Effector CD8-positive, alpha-beta T cell (primary cell): Measurements from ENCODE around the gene DYRK2.

Experiments
- DNase-seq: peaks from one replicate; lab custom pipeline; 2025; lab: John Stamatoyannopoulos, UW

Gene DYRK2

DNA sequence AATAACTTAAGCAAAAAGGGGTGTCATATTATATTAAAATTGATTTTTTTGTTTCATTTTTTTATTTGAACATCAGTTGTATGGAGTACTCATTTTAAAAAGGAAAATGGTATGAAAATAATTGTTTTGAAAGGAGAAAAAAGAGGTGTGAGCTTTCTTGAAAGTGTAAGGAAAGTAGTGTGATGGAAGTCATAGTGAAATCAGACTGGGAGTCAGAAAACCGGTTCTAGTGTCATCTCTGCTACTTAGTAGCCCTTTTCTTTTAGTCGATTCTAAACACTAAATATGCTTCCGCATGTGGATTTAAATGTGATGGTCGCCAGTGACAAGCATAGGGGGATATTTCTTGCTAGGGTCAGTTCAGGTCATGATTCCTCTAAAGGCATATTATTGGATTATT is 1.8 kb upstream of the DYRK2 start:
- DNase-seq = no peak

GRCh38 chr12:67647181-67647798 is 1.3 kb upstream of the DYRK2 start:
- DNase-seq = peak; percentile 31

GRCh38 chr12:67647799-67648520 is 585 bp upstream of the DYRK2 start:
- DNase-seq = peak; percentile 44

DNA sequence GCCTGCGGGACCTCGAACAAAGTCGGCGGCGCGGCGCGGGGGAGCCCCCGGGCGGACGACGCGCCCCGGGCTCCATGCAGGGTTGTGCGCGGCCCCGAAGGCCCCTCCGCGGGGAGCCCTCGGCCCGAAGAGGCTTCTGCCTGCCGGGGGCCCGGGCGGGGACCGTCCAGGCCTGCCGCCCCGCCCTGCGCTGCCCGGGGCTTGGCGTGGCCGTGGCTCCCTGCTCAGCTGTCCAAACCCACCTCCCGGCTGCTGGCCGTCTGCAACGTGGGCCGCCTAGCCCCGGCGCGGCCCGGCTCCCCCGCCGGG is 670 bp downstream of the DYRK2 start:
- DNase-seq = no peak

DNA sequence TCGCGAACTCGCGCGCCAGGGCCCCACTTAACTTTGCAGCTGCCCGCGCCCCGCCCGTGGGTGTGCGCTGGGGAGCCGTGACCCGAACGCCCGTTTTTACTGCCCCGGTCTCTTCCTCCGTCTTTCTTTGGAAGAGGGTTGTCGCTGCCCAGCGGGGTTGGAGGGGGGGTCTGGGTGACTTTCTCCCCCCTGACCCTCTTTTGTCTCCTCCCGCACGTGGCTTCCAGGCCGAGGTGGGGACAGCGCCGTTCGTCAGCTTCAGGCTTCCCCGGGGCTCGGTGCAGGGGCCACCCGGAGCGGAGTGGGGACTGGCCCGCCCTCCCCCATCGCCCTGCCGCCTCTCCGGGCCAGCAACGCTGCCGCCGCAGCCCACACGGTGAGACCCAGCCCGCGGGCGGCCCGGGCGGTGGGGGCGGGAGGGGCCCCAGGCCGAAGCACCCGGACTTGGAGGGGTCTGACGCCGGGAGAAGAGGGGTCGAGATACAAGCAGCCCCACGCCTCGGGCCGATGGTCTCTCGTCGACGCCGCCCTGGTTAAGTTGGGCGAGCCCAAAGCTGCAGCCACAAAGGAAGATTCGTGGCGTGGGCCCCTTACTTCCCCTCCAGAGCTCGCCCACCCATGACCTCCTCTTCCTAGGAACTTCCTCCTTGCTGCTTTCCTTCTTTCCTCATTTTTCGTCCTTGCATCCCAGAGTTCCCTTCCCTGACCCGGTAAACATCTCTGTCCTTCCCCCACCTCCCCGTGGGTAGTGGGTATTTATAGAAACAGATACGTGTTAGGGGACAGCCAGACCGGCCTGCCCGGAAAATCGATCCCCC is 1.2 kb downstream of the DYRK2 start:
- no peak for DNase-seq

DNA sequence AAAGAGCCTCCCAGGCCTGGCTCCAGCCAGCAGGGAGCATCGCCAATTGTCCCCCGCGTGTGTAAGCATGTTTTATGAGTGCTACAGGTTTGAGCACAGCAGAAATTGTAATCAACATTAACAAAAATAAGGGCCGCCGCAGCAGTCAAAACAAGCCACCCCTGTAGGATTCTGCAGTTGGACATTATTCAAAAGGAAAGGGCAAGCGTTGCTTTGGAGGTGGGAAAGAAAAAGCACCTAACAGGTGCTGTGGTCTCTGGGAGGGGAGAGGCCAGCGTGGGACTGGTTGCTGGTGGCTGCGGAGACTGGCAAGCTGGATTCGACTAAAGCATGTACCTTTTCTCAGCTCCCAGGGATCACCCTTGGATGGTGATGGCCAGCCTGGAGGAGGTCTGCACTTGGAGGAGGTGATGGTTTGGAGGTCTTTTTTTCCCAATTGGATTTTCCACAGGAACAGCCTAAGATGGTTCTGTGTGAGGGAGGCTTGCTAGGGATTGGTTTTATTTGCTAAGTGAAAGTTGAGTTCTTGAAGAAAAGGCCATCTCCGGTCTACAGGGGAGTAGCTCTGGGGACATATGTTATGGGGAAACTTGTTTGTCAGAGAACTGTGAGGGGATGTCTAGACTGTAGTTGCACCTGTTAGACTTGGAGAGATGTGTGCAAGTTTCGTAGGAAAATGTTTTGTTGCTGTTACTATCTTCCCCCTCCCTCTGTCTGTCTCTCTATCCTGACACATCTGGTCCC is 2.0 kb downstream of the DYRK2 start:
- no peak for DNase-seq

- DNase-seq = no peak
Observed at GRCh38 chr12:67651132-67651695, 2.7 kb downstream of the DYRK2 start.

GRCh38 chr12:67655829-67656228 is 7.3 kb downstream of the DYRK2 start:
- DNase-seq = no peak

GRCh38 chr12:67656251-67656650 is 7.7 kb downstream of the DYRK2 start:
- no peak for DNase-seq

- no peak for DNase-seq
Observed at GRCh38 chr12:67658486-67658885, 9.9 kb downstream of the DYRK2 start.

DNA sequence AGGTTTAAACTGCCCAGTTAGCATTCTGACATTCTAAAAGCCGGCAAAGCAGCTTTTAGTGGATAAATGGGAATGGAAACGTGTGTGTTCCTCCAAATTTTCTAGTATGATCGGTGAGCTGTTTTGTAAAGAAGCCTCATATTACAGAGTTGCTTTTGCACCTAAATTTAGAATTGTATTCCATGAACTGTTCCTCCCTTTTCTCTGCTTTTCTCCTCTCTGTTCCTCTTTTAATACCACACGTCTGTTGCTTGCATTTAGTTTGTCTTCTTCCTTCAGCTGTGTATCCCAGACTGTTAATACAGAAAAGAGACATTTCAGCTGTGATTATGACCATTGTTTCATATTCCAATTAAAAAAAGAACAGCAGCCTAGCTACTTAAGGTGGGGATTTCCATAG is 10.7 kb downstream of the DYRK2 start:
- no peak for DNase-seq

GRCh38 chr12:67661311-67662021 is 12.9 kb downstream of the DYRK2 start:
- DNase-seq = no peak

DNA sequence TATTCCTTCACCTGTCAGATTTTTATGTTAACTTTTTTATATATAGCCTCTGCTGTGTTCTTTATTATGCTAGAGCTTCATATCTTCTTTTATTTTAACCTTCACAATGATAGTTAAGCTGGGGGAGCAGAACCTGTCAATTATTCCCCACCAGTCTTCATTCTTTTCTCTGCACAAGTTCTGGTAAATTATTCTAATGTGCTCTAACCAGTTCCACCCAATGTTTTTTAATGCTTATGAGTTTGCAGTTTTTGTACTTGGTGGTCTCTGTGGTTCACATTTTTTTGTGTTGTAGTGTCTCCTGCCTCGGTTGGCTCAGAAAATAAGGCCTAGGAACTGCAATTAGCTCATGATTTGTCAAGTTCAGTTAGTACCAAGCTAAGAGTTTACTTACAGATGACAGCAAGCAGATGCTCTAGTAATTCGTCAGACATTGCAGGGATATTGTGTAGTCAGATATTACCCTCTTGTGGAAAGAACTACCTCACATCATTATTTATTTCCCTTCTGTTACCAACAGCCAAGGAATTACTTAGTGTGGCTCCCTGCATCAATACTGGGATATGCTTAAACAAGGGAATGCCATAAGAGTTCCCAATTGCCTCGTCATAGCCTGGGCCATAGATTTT is 14.5 kb downstream of the DYRK2 start:
- no peak for DNase-seq

- DNase-seq = no peak
Observed at GRCh38 chr12:67664171-67664570, 15.6 kb downstream of the DYRK2 start.

DNA sequence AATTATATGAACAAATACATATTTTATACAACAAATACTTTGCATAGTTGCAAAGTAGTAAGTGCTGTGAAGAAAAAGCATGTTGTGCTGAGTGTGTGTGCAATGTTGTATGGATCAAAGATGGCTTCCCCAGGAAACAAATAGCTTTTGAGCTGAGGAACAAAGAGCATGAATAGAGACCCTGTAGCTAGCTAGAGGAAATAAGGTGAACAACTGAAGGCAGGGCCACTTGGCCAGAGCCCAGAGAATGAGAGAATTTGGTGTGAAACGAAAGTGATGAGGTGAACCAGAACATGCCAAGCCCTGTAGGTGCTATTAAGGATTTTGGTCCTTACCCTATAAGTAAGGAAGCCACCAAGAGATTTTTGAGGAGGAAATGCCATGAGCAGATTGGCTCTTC is 17.1 kb downstream of the DYRK2 start:
- no peak for DNase-seq

DNA sequence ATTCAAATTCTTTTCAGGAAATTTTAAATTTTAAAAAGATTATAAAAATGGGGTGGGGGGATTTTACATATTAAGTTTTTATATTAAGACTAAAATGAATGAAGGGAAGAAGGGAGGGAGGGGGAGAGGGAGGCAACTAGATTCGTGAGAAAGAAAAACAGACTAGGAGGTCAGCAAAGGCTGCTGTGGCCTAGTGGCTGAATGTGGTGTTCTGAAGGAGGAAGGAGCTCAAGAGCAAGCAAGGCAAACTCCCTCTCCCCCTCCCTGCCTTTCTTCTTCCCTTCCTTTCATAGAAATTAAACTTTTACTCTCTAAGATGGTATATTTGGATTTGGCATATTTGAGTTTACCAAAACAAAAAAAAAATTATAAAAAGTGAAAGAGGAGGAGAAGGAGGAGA is 18.1 kb downstream of the DYRK2 start:
- no peak for DNase-seq

DNA sequence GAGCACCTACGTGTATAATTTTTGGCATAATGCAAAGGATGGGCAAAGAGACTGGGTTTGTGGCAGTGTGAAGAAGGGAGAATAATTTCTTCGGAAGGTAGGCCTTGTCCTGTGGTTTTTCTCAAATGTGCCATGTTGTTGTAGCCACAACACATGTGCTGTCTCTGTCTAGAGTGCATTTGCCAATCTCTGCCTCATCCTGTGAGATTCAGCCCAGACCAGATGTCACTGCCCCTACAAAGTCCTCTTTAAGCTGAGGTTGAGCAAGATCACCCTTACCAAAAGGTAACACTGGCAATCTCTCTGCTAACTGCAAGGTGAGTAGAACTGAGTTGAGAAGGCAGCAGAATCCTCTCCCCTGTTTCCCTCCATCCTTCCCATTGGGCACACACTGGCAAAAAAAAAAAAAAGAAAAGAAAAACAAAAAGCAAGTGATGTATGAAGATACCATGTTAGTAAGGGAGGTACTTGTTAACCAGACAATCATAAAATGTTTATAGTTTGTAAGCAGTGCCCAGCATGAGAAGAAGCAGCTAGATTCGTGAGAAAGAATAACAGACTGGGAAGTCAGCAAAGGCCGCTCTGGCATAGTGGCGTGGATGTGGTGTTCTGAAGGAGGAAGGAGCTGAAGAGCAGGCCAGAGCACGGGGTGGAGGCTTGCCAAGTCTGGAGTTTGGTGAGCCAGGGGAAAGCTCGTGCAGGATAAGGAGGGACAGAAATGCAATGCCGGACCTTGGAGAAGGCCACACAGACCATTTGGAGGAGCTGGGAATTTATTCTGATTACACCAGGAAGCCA is 18.9 kb downstream of the DYRK2 start:
- DNase-seq = no peak

DNA sequence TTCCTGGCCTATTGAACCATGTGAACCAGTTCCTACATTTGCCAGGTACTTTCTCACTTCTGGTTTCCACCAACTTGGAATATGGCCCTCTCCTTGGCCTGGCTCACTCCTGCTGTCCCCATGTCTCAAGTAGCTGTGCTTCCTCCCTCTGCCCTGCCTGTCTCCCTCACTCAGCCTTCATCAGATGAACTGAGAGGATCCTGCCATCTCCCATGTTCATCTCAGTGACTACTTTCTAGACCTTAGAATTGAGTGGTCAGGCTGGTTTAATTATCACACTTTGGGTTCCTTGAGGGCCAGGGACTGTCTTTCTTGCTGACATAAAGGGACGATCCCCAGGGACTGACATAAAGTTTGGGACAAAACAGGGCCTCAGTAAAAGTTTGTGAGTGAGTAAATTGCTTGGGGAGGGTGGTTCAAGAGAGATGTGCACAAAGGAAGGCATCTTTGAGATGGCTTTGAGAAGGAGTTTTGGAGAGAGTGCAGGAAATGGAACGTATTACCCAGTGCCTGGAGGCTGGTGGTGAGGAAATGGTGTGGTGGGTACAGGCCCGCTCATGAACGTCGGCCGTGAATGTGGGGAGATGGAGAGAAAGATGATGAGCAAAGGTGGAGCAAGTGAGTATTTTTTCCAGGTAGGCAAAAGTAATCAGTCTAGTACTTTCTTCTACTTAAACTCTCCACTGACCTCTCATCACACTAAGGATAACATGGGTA is 20.8 kb downstream of the DYRK2 start:
- no peak for DNase-seq

DNA sequence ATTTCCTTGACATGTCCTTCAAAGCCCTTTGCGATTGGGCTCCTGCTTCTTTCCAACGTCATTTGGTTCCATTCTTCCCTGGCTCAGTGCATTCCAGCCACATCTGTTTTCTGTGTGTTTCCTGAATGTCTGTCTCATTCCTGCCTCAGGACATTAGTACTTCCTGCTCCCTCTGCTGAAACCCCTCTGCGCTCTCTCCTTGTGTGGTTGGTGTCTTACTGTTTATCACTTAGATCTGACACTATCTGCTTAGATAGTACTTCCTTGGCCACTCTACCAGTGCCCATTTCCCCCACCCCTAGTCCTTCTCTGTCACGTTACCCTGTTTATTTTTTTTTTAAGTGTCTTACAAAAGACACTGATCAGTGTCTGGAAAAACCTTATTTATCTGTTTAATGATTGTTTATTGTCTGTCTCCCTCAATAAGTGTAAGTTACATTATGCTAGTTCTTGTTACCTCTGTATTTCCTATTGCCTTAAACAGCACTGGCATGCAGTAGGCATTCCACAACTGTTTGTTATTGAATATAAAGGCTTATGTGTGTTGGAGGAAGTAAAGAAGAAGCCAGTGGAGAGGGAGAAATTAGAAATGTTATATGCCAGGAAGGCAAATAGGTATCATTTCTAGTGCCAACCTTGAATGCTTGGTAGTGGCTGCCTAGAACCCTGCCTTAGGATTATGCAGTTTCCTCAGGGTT is 21.5 kb downstream of the DYRK2 start:
- DNase-seq = no peak
